ENCODE measurements around the gene RPS2.
"Not testable (repeated sequence)": the region's sequence is repeated elsewhere in the genome, so short reads cannot be mapped to it uniquely, and the experiment has no call there.

The RPS2 gene

GRCh38 chr16:1962161-1963153 is 2.2 kb downstream of the RPS2 start:
- DNase-seq: not testable (repeated sequence)

GRCh38 chr16:1961651-1962067 is 3.0 kb downstream of the RPS2 start:
- no peak for DNase-seq

GRCh38 chr16:1960665-1961630 is 3.7 kb downstream of the RPS2 start:
- peak; percentile 60 for DNase-seq

- peak; percentile 97 for DNase-seq
Measured at GRCh38 chr16:1959269-1960039, 5.2 kb downstream of the RPS2 start, which contains the start of gene NDUFB10. Gene NDUFB10 (plus strand): TSS chr16:1959538. CDS start chr16:1959625, 87 bp downstream.

- DNase-seq: no peak
Measured at GRCh38 chr16:1958715-1959268, 5.8 kb downstream of the RPS2 start.

GRCh38 chr16:1958143-1958491 is 6.5 kb downstream of the RPS2 start:
- DNase-seq: not testable (repeated sequence)

- DNase-seq: not testable (repeated sequence)
Measured at GRCh38 chr16:1957434-1958142, 7.0 kb downstream of the RPS2 start.

- no peak for DNase-seq
Measured at GRCh38 chr16:1953734-1954133, 10.9 kb downstream of the RPS2 start.

- no peak for DNase-seq
Measured at GRCh38 chr16:1950559-1950958, 14.1 kb downstream of the RPS2 start.

- no peak for DNase-seq
Measured at GRCh38 chr16:1950047-1950446, 14.6 kb downstream of the RPS2 start.

GRCh38 chr16:1949507-1949906 is 15.1 kb downstream of the RPS2 start:
- DNase-seq: no peak

- DNase-seq: no peak
Measured at GRCh38 chr16:1947369-1947670, 17.3 kb downstream of the RPS2 start.

GRCh38 chr16:1946495-1947368 is 17.9 kb downstream of the RPS2 start:
- no peak for DNase-seq

- no peak for DNase-seq
Measured at GRCh38 chr16:1945559-1946391, 18.9 kb downstream of the RPS2 start.

- no peak for DNase-seq
Measured at GRCh38 chr16:1944612-1945199, 19.9 kb downstream of the RPS2 start.

GRCh38 chr16:1942810-1943726 is 21.6 kb downstream of the RPS2 start, which contains the start of gene MSRB1:
Gene MSRB1 (minus strand): TSS chr16:1943199. CDS start chr16:1943156, 43 bp downstream.
- DNase-seq: peak; percentile 100

GRCh38 chr16:1942047-1942809 is 22.4 kb downstream of the RPS2 start:
- peak; percentile 81 for DNase-seq

All from RPMI8226 (cell line).